K562 (cell line): Measurements from ENCODE around the gene RFC2. TPM values are rescaled to one million over a fixed set of nuclear protein-coding genes. Genes with fewer than 3 reads are reported as not detected.

Experiments used
- BRF1 ChIP-seq: IDR thresholded peaks from 3 replicates; pipeline ENCODE4 v1.6.1; 2011; ENCODE audit warnings: borderline replicate concordance, mild to moderate bottlenecking; ENCODE audit not compliant: insufficient read length; ENCODE audit errors: extremely low read depth
- CBX5 ChIP-seq: IDR thresholded peaks from 2 replicates; pipeline ENCODE4 v1.6.1; 2014; ENCODE audit warnings: low read depth, borderline replicate concordance
- CBX8 ChIP-seq: fragments of 200-600 bp; sonication (generic); IDR thresholded peaks from 2 replicates; pipeline ENCODE4 v1.6.1; 2012; ENCODE audit warnings: borderline replicate concordance, mixed run types, low read depth, mild to moderate bottlenecking, moderate library complexity, mixed read lengths, low read length, control low read depth, inconsistent platforms; ENCODE audit not compliant: poor library complexity, severe bottlenecking; ENCODE audit errors: extremely low read depth
- COPS2 ChIP-seq: fragments of 450-650 bp; conservative IDR thresholded peaks from 2 replicates; pipeline ENCODE4 v1.6.1; 2016; ENCODE audit warnings: mild to moderate bottlenecking, moderate library complexity
- CTBP1 ChIP-seq: fragments of 450-650 bp; IDR thresholded peaks from 2 replicates; pipeline ENCODE4 v1.6.1; 2016; ENCODE audit warnings: borderline replicate concordance
- HDAC3 ChIP-seq: fragments of 450-650 bp; IDR thresholded peaks from 2 replicates; pipeline ENCODE4 v1.6.1; 2018; ENCODE audit warnings: borderline replicate concordance, mild to moderate bottlenecking, moderate library complexity; ENCODE audit not compliant: partially characterized antibody
- KAT8 ChIP-seq: fragments of 450-650 bp; IDR thresholded peaks from 2 replicates; pipeline ENCODE4 v1.6.1; 2016; ENCODE audit warnings: low read depth, mild to moderate bottlenecking
- NFRKB ChIP-seq: fragments of 450-650 bp; IDR thresholded peaks from 2 replicates; pipeline ENCODE4 v1.6.1; 2016; ENCODE audit warnings: low read depth
- SETDB1 ChIP-seq: IDR thresholded peaks from one replicate; pipeline ENCODE4 v1.6.1; 2012; ENCODE audit warnings: low read length, control low read depth, inconsistent platforms
- SREBF2 ChIP-seq: sonication (generic); formaldehyde crosslinking; IDR thresholded peaks from 2 replicates; pipeline ENCODE4 v1.4.0; 2020; ENCODE audit warnings: mild to moderate bottlenecking, missing genetic modification reagents
- TGIF2 ChIP-seq: sonication (generic); formaldehyde crosslinking; IDR thresholded peaks from 2 replicates; pipeline ENCODE4 v1.8.1; 2022; ENCODE audit warnings: mild to moderate bottlenecking, missing genetic modification reagents, moderate library complexity
- ZNF140 ChIP-seq: fragments of 250-450 bp; sonication (Bioruptor Pico); IDR thresholded peaks from 2 replicates; pipeline ENCODE4 v1.8.0; 2021; ENCODE audit warnings: moderate library complexity, mild to moderate bottlenecking, inconsistent platforms
- ZSCAN29 ChIP-seq: fragments of 450-650 bp; IDR thresholded peaks from 2 replicates; pipeline ENCODE4 v1.6.1; 2017
- polyA plus RNA-seq, 8 experiments: library from polyadenylated mRNA; depleted of rRNA in 4 of 8; stranded (reverse) in 5 of 8; unstranded in 3 of 8; fragments of >200 nt; fragmentation: Nextera tagmentation in 2 of 8; fragmentation: Illumina TruSeq in 1 of 8; extraction: Ambion mirVana in 2 of 8; extraction: Trizol in 1 of 8; gene quantifications; 2 replicates each; pipeline versions ENCODE4 v1.2.1 to v1.2.3, GENCODE V29; 2011 to 2014; ENCODE audit warnings: inconsistent platforms in 1 of 8, missing spikeins in 1 of 8
- total RNA-seq, 7 experiments: library from RNA; depleted of rRNA in 6 of 7; stranded (reverse); fragments of >200 nt in 6 of 7; fragmentation: Illumina TruSeq in 2 of 7; extraction: Trizol in 2 of 7; gene quantifications; 2 replicates each; pipeline versions ENCODE4 v1.2.1 to v1.2.3, GENCODE V29; 2011 to 2021; ENCODE audit warnings: low replicate concordance in 1 of 7
- TF ChIP-seq, protein P1 (sequence below): fragments of 450-650 bp; IDR thresholded peaks from 2 replicates; pipeline ENCODE4 v1.6.1; 2016
- TF ChIP-seq, protein P2 (sequence below): fragments of 250-450 bp; sonication (Bioruptor Pico); IDR thresholded peaks from 2 replicates; pipeline ENCODE4 v1.6.1; 2021; ENCODE audit warnings: mild to moderate bottlenecking
- TF ChIP-seq, protein P3 (sequence below): fragments of 150-350 bp; IDR thresholded peaks from 2 replicates; pipeline ENCODE4 v1.6.1; 2014; ENCODE audit warnings: low read depth, mild to moderate bottlenecking, low read length, borderline replicate concordance
- TF ChIP-seq, protein P4 (sequence below): fragments of 250-450 bp; sonication (Bioruptor Pico); IDR thresholded peaks from 2 replicates; pipeline ENCODE4 v1.9.0; 2021; ENCODE audit warnings: mild to moderate bottlenecking, inconsistent platforms
- TF ChIP-seq, protein P5 (sequence below): fragments of 250-450 bp; sonication (Bioruptor Pico); IDR thresholded peaks from 2 replicates; pipeline ENCODE4 v1.5.0; 2020; ENCODE audit warnings: mild to moderate bottlenecking, borderline replicate concordance

RFC2 gene
- total and polyA plus RNA-seq, 9 of the 15 experiments (the other 6 are each of a cell fraction or from before 2014, with no cell fraction given): 32.5 to 161 (median 102) TPM

DNA sequence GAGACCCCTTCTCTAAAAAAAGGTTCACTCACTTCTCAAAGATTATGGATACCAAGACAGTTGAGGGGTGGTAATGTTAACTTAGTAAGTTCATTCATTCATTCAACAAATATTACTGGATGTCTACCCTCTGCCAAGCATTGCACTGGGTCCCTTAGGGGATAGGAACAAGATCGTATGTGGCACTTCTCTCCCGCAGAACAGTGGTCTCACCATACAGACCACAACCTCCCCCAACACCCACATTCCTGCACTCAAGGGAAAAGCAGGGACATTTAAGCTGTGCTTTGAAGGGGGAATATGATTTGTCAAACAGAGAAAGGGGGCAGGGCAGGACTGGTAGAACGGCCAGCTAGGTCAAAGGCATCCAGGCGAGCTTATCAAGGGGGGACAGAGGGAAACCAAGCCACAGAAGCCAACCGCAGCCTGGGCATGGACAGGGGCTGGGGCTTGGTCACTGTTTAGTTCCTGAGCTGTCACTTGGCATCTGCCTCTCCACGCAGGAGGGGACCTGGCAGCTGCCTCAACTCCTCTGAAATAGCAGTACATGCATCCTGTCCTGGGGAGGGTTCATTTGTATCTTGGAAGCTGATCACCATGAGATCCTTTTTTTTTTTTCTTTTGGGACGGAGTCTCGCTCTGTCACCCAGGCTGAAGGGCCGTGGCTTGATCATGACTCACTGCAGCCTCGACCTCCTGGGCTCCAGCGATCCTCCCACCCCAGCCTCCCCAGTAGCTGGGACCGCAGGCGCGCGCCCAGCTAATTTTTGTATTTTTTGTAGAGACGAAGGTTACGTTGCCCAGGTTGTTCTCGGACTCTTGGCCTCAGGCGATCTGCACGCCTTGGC is 34.1 kb upstream of the RFC2 start (continued):
- TF ChIP-seq CTBP1 (no peak; the same call in 1 of the 2 replicates), CBX8 (no peak), CBX5 (no peak), SETDB1 (no peak), ZSCAN29 (no peak), HDAC3 (no peak), TGIF2 (CRISPR knock-in tag) (no peak), NFRKB (no peak), BRF1 (no peak), KAT8 (no peak), COPS2 (no peak), SREBF2 (CRISPR knock-in tag) (no peak), ZNF140 (no peak)
- TF ChIP-seq, protein P1, sequence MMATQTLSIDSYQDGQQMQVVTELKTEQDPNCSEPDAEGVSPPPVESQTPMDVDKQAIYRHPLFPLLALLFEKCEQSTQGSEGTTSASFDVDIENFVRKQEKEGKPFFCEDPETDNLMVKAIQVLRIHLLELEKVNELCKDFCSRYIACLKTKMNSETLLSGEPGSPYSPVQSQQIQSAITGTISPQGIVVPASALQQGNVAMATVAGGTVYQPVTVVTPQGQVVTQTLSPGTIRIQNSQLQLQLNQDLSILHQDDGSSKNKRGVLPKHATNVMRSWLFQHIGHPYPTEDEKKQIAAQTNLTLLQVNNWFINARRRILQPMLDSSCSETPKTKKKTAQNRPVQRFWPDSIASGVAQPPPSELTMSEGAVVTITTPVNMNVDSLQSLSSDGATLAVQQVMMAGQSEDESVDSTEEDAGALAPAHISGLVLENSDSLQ: no peak
- TF ChIP-seq, protein P2, sequence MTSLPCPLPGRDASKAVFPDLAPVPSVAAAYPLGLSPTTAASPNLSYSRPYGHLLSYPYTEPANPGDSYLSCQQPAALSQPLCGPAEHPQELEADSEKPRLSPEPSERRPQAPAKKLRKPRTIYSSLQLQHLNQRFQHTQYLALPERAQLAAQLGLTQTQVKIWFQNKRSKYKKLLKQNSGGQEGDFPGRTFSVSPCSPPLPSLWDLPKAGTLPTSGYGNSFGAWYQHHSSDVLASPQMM (CRISPR knock-in tag): no peak
- TF ChIP-seq, protein P3, sequence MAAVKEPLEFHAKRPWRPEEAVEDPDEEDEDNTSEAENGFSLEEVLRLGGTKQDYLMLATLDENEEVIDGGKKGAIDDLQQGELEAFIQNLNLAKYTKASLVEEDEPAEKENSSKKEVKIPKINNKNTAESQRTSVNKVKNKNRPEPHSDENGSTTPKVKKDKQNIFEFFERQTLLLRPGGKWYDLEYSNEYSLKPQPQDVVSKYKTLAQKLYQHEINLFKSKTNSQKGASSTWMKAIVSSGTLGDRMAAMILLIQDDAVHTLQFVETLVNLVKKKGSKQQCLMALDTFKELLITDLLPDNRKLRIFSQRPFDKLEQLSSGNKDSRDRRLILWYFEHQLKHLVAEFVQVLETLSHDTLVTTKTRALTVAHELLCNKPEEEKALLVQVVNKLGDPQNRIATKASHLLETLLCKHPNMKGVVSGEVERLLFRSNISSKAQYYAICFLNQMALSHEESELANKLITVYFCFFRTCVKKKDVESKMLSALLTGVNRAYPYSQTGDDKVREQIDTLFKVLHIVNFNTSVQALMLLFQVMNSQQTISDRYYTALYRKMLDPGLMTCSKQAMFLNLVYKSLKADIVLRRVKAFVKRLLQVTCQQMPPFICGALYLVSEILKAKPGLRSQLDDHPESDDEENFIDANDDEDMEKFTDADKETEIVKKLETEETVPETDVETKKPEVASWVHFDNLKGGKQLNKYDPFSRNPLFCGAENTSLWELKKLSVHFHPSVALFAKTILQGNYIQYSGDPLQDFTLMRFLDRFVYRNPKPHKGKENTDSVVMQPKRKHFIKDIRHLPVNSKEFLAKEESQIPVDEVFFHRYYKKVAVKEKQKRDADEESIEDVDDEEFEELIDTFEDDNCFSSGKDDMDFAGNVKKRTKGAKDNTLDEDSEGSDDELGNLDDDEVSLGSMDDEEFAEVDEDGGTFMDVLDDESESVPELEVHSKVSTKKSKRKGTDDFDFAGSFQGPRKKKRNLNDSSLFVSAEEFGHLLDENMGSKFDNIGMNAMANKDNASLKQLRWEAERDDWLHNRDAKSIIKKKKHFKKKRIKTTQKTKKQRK: no peak
- TF ChIP-seq, protein P4, sequence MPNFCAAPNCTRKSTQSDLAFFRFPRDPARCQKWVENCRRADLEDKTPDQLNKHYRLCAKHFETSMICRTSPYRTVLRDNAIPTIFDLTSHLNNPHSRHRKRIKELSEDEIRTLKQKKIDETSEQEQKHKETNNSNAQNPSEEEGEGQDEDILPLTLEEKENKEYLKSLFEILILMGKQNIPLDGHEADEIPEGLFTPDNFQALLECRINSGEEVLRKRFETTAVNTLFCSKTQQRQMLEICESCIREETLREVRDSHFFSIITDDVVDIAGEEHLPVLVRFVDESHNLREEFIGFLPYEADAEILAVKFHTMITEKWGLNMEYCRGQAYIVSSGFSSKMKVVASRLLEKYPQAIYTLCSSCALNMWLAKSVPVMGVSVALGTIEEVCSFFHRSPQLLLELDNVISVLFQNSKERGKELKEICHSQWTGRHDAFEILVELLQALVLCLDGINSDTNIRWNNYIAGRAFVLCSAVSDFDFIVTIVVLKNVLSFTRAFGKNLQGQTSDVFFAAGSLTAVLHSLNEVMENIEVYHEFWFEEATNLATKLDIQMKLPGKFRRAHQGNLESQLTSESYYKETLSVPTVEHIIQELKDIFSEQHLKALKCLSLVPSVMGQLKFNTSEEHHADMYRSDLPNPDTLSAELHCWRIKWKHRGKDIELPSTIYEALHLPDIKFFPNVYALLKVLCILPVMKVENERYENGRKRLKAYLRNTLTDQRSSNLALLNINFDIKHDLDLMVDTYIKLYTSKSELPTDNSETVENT (CRISPR knock-in tag): no peak
- TF ChIP-seq, protein P5, sequence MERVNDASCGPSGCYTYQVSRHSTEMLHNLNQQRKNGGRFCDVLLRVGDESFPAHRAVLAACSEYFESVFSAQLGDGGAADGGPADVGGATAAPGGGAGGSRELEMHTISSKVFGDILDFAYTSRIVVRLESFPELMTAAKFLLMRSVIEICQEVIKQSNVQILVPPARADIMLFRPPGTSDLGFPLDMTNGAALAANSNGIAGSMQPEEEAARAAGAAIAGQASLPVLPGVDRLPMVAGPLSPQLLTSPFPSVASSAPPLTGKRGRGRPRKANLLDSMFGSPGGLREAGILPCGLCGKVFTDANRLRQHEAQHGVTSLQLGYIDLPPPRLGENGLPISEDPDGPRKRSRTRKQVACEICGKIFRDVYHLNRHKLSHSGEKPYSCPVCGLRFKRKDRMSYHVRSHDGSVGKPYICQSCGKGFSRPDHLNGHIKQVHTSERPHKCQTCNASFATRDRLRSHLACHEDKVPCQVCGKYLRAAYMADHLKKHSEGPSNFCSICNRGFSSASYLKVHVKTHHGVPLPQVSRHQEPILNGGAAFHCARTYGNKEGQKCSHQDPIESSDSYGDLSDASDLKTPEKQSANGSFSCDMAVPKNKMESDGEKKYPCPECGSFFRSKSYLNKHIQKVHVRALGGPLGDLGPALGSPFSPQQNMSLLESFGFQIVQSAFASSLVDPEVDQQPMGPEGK (CRISPR knock-in tag): no peak
